ENCODE results near the gene TIGAR.

DNA sequence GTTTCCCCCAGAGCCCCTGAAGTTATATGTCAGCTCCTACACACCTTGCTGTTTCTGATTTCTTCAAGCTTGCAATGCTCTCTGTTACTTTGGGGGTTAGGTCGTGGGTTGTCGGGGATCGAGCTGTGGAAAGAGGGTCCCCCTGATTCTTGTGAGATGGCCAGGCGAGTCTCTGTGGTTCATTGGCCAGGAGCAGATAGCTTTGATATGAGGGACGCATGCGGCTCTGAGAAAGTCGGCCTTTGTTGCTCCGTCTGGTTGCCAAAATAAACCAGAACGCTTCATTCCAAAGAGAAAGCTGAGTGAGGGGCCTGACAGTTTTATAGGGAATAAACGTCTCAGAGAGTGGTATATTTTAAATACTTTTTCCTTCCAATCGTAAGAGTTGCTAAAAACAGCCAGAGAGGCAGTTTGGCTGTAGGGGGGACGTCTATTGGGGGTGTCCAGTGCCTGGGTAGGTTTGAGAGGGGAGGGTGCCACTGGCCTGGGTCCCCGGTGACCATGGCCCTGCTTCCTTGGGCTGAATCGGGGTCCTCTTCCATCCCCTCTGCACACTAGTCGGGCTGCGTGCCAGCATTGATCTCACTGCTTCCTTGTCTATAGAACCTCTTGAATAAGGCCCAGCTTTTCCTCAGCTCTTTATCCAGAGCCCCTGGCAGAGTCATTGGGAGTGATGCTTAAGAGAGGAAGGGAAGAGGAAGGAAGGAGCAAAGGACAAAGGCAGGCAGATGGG, 28.5 kb upstream of the TIGAR start:
- TF ChIP-seq POLR2A (IDR thresholded peaks at IDR 0.05), result no peak
- TF ChIP-seq, protein P1, sequence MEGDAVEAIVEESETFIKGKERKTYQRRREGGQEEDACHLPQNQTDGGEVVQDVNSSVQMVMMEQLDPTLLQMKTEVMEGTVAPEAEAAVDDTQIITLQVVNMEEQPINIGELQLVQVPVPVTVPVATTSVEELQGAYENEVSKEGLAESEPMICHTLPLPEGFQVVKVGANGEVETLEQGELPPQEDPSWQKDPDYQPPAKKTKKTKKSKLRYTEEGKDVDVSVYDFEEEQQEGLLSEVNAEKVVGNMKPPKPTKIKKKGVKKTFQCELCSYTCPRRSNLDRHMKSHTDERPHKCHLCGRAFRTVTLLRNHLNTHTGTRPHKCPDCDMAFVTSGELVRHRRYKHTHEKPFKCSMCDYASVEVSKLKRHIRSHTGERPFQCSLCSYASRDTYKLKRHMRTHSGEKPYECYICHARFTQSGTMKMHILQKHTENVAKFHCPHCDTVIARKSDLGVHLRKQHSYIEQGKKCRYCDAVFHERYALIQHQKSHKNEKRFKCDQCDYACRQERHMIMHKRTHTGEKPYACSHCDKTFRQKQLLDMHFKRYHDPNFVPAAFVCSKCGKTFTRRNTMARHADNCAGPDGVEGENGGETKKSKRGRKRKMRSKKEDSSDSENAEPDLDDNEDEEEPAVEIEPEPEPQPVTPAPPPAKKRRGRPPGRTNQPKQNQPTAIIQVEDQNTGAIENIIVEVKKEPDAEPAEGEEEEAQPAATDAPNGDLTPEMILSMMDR (IDR thresholded peaks at IDR 0.05), result no peak
